OCI-LY3 (cell line): ENCODE data around the gene AKR1B15.

Experiments
- EZH2phosphoT487 ChIP-seq: fragments of 200-600 bp; shearing (Covaris generic); IDR thresholded peaks from 2 replicates; pipeline ENCODE4 v1.6.1; 2018; ENCODE audit warnings: antibody characterized with exemption, mixed run types, low read depth
- TF ChIP-seq, protein P1 (sequence below): fragments of 200-600, 300-600 bp; sonication (generic); IDR thresholded peaks from 2 replicates; pipeline ENCODE4 v1.5.1; 2014; ENCODE audit warnings: antibody characterized with exemption, low read length, low read depth

GRCh38 chr7:134500406-134500805, 48.5 kb upstream of the AKR1B15 start:
- TF ChIP-seq, protein P1, sequence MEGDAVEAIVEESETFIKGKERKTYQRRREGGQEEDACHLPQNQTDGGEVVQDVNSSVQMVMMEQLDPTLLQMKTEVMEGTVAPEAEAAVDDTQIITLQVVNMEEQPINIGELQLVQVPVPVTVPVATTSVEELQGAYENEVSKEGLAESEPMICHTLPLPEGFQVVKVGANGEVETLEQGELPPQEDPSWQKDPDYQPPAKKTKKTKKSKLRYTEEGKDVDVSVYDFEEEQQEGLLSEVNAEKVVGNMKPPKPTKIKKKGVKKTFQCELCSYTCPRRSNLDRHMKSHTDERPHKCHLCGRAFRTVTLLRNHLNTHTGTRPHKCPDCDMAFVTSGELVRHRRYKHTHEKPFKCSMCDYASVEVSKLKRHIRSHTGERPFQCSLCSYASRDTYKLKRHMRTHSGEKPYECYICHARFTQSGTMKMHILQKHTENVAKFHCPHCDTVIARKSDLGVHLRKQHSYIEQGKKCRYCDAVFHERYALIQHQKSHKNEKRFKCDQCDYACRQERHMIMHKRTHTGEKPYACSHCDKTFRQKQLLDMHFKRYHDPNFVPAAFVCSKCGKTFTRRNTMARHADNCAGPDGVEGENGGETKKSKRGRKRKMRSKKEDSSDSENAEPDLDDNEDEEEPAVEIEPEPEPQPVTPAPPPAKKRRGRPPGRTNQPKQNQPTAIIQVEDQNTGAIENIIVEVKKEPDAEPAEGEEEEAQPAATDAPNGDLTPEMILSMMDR: no peak
- TF ChIP-seq EZH2phosphoT487: no peak
